ENCODE data around the gene TDRD9.

- TF ChIP-seq POLR2A (IDR thresholded peaks at IDR 0.05; ENCODE audit: low read depth, low read length) (no peak), POLR2AphosphoS5 (IDR thresholded peaks at IDR 0.05; ENCODE audit: low read depth, low read length) (no peak), PAX5 (IDR thresholded peaks at IDR 0.05; ENCODE audit: insufficient read depth, low read length, severe bottlenecking) (no peak)
Observed at GRCh38 chr14:103994535-103995184, 66.4 kb downstream of the TDRD9 start.

All from GM12891 (cell line).